VCaP (cell line): Measurements from ENCODE around the gene ECHDC1.
"Not testable (repeated sequence)": the region's sequence is repeated elsewhere in the genome, so short reads cannot be mapped to it uniquely, and the experiment has no call there.

Experiments
- H3K27ac ChIP-seq: fragments of 450-650 bp; 2 replicates; pipeline ENCODE4 v1.5.1; 2017
- TF ChIP-seq, protein P1 (sequence below): fragments of 450-650 bp; conservative IDR thresholded peaks from 2 replicates; pipeline ENCODE4 v1.5.1; 2017; ENCODE audit warnings: mild to moderate bottlenecking, moderate library complexity

Gene ECHDC1

DNA sequence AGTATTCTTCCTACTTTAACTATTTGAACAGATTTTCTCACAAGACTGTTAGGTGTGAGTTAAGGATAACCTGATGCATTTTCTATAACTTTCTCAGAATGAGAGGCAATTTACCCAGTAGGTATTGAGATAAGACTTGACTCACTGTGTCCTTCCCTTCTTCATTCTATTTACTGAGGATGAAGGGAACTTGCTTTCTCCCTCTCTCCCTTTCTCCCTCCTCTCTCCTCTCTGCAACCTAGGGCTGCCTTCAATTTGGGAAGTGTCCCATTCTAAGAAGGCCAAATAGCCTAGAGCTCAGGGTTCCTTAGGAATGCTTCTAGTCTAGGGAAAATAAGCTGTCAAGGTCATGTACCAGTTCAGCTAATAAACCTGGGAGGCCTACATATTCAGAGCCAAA is 3.2 kb downstream of the ECHDC1 start:
- H3K27ac ChIP-seq = no peak overlapping the region
- TF ChIP-seq, protein P1, sequence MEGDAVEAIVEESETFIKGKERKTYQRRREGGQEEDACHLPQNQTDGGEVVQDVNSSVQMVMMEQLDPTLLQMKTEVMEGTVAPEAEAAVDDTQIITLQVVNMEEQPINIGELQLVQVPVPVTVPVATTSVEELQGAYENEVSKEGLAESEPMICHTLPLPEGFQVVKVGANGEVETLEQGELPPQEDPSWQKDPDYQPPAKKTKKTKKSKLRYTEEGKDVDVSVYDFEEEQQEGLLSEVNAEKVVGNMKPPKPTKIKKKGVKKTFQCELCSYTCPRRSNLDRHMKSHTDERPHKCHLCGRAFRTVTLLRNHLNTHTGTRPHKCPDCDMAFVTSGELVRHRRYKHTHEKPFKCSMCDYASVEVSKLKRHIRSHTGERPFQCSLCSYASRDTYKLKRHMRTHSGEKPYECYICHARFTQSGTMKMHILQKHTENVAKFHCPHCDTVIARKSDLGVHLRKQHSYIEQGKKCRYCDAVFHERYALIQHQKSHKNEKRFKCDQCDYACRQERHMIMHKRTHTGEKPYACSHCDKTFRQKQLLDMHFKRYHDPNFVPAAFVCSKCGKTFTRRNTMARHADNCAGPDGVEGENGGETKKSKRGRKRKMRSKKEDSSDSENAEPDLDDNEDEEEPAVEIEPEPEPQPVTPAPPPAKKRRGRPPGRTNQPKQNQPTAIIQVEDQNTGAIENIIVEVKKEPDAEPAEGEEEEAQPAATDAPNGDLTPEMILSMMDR = no peak

DNA sequence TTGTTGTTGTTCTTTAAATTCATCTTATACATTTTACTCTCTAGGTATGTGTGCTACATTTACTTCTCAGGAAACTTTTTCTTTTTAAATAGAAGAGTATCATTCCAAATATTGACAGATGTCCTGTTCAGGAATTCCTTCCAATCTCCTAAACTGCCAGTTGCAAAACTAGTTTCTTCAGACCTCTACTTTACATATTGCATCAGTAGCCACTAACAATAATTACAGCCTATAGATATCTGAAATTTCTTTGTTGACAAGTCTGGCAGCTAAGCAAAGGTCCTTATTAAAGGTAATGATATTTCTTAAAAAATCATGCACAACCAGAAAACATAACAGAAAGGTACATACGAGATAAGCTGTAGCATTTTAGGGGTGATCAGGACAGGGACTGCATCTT is 4.5 kb downstream of the ECHDC1 start:
- TF ChIP-seq, protein P1 = no peak

DNA sequence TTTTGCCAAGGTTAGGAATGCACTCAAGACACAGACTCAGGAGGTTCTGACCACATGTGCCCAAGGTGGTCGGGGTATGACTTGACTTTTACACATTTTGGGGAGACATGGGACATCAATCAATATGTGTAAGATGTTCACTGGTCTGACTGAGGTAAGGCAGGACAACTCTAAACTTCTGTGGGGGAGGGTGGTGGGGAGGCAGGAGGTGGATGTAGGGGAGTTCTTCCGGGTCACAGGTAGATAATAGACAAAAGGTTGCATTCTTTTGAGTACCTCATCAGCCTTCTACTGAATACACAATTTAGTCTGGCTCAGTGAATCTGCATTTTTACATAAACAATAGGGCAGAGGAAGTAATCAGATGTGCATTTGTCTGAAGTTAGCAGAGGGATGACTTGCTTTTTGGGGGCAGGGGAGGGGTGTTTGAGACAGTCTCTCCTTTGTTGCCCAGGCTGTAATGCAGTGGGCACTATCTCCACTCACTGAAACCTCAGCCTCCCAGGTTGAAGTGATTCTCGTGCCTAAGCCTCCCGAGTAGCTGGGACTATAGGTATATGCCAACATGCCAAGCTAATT is 10.9 kb downstream of the ECHDC1 start:
- TF ChIP-seq, protein P1 = no peak
- H3K27ac ChIP-seq = no peak overlapping the region

More for the DNA sequence above, 4.5 kb downstream of the ECHDC1 start:
- H3K27ac ChIP-seq = no peak overlapping the region

DNA sequence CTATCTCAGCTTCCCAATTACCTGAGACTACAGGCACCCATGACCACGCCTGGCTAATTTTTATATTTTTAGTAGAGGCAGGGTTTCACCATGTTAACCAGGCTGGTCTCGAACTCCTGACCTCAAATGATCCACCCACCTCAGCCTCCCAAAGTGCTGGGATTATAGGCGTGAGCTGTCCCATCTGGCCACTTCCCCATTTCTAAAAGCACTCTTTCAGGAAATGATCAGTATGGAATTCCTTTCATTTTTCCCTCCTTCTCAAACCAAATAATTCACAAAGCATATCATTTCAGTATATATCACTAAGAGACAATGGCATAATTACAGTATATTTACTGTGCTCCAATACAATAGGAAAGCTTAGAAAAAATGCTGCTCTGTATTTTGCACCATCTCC is 12.2 kb downstream of the ECHDC1 start:
- not testable (repeated sequence) for H3K27ac ChIP-seq

DNA sequence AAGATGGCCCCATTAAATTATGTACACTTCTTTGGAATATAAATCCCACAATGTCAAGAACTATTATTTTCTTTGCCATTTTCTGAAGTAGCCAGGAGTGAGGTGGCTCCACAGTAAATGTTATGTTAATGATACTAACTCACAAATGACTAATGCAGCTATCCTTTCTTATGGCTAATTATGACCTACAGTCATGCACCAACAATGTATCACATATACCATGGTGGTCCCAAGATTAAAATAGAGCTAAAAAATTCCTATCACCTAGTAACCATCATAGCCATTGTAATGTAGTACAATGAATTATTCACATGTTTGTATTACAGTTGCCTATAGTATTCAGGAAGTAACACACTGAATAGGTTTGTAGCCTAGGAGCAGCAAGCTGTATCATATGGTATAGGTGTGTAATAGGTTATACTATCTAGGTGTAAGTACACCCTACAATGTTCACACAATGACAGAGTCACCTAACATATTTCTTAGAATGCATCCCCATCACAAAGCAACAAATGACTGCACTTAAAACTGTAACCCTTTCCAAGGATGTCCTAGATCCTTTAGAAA is 15.3 kb downstream of the ECHDC1 start:
- no peak overlapping the region for H3K27ac ChIP-seq
- TF ChIP-seq, protein P1 = no peak

DNA sequence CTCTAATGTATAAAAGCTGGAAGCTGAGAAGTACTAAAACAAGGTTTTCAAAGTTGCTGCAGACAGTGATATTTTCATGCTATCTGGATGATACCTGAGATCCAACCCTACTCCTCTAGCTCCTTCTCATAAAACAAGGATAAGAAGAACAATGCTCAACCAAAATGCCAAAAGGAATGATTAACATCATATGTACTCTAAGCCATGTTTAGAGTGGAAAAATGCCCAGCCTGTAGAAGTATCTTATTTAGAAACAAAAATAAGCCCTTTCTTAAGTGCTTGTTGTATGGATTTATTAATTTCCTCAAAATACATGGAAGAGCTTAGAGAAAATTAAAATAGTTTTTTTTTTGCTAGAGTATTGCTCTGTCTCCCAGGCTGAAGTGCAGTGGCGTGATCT is 23.7 kb downstream of the ECHDC1 start:
- TF ChIP-seq, protein P1 = no peak
- H3K27ac ChIP-seq = no peak overlapping the region

DNA sequence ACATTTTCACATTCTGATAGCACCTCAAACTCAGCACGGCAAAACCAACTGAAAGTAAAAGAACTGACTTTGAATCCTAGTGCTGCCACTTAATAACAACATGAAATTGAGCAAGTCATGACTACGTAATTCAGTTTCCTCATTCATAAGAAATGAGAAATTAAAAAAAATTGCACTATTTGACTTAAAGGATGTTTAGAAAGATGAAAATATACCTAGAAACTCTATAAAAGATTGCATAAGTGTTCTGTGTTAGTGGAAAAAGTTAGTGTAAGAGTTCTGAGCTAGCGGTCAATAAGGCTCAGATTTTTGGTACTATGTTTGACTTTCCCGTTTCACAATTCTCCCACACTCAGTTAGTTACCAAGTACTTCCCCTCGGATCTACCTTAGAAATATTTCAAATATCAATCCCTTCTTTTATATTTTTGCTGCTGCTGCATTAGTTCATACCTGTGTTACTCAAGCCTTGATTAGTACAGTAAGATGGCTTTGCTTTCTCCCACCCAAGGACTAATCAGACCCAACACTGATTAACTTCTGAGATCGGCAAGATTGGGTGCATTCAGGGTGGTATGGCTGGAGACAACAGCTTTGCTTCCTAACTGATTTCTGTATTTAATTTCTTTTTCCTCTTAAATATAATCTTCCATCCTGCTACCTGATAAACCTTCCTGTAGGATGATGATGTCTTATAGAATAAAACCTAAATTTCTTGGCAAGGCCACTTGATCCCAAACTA is 25.9 kb downstream of the ECHDC1 start:
- TF ChIP-seq, protein P1 = no peak

DNA sequence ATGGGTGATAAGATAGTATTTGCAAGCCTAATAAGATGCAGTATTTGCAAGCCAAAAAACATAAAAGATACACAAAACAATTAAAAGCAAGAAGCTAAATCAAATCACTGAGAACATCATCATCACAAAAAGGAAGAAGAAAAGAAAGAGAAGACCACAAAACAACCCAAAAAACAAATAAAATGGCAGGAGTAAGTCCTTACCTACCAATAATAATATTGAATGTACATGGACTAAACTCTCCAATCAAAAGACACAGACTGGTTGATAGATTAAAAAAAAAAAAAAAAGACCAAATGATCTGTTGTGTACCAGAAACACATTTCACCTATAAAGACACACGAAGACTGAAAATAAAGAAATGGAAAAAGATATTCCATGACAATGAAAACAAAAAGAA is 37.7 kb downstream of the ECHDC1 start:
- TF ChIP-seq, protein P1 = no peak
- H3K27ac ChIP-seq = no peak overlapping the region

More for the DNA sequence above, 25.9 kb downstream of the ECHDC1 start:
- H3K27ac ChIP-seq = no peak overlapping the region
